Measurements from ENCODE around the gene UMAD1.

- TF ChIP-seq CTCF (IDR thresholded peaks at IDR 0.05) (no peak), RXRA (IDR thresholded peaks at IDR 0.05; ENCODE audit: borderline replicate concordance, low read depth) (no peak), RAD21 (IDR thresholded peaks at IDR 0.05; ENCODE audit: low read length) (no peak), MAX (IDR thresholded peaks at IDR 0.05; ENCODE audit: low read depth) (no peak), YY1 (IDR thresholded peaks at IDR 0.05; ENCODE audit: low read depth) (no peak), SMC3 (IDR thresholded peaks at IDR 0.05; ENCODE audit: low read depth, low read length) (no peak)
Observed at GRCh38 chr7:7820939-7821338, 180.4 kb downstream of the UMAD1 start.
